ENCODE results near the gene RORB. TPM values are rescaled to one million over a fixed set of nuclear protein-coding genes. Genes with fewer than 3 reads are reported as not detected.
A peak's percentile ranks its signal among the peaks of the same experiment; 100 is the strongest.

RORB gene
- total RNA-seq: 1 to 10 TPM; 2.0 to 3.6 (median 3.0) TPM

- Histone ChIP-seq H3K27me3 (peaks cover 0 to 28% of the 10 kb centered on the region in 2 donors), H3K4me1 (peaks cover 0 to 42% (median 14%) of the 10 kb centered on the region in 4 donors), H3K36me3 (no peaks in the 10 kb centered on the region), H3K9me3 (no peaks in the 10 kb centered on the region), H3K4me3 (peak within 1 kb of the TSS; percentile 39 to 67 (median 52)), H3K27ac (peak within 1 kb of the TSS in 2 of 4 donors; percentile 74 to 77)
- no peak for TF ChIP-seq CTCF (IDR thresholded peaks at IDR 0.05)
- no peak for TF ChIP-seq POLR2A (IDR thresholded peaks at IDR 0.05)
- peak in 1 of 2 donors; percentile 98 for TF ChIP-seq EP300 (IDR thresholded peaks at IDR 0.05)
- DNase-seq (ENCODE audit: low spot score in 2 of 2): peak in 1 of 2 donors; percentile 18
- 1 to 2% methylated on average over 49 to 50 of the region's 50 CpGs for WGBS, 2 donors
These were observed at the start of gene RORB for GRCh38 chr9:74496819-74497747. Gene RORB (plus strand): TSS chr9:74497335. CDS start chr9:74497977, 642 bp downstream.

GRCh38 chr9:74447451-74448193 is 49.5 kb upstream of the RORB start:
- TF ChIP-seq POLR2A (IDR thresholded peaks at IDR 0.05) (no peak), CTCF (IDR thresholded peaks at IDR 0.05) (no peak)
- no peak overlapping the region for H3K27ac ChIP-seq
- no peak overlapping the region for H3K4me3 ChIP-seq
- WGBS, 2 donors: 78 to 84% methylated on average over 2 of the region's 2 CpGs
- H3K36me3 ChIP-seq: no peaks in the 10 kb centered on the region
- no peaks in the 10 kb centered on the region for H3K27me3 ChIP-seq
- no peak for DNase-seq (ENCODE audit: low spot score in 2 of 2)
- no peaks in the 10 kb centered on the region for H3K4me1 ChIP-seq
- H3K9me3 ChIP-seq: no peaks in the 10 kb centered on the region

GRCh38 chr9:74449060-74449459 is 48.1 kb upstream of the RORB start:
- no peaks in the 10 kb centered on the region for H3K36me3 ChIP-seq
- TF ChIP-seq POLR2A (IDR thresholded peaks at IDR 0.05): no peak
- TF ChIP-seq CTCF (IDR thresholded peaks at IDR 0.05): no peak
- no peak for TF ChIP-seq EP300 (IDR thresholded peaks at IDR 0.05)
- no peaks in the 10 kb centered on the region for H3K27me3 ChIP-seq
- no peak for DNase-seq (ENCODE audit: low spot score in 2 of 2)
- H3K27ac ChIP-seq: no peak overlapping the region
- 68 to 80% methylated on average over 2 of the region's 2 CpGs for WGBS, 2 donors
- no peak overlapping the region for H3K4me3 ChIP-seq
- H3K4me1 ChIP-seq: no peaks in the 10 kb centered on the region
- H3K9me3 ChIP-seq: no peaks in the 10 kb centered on the region

GRCh38 chr9:74458832-74459231 is 38.3 kb upstream of the RORB start:
- Histone ChIP-seq H3K9me3 (no peaks in the 10 kb centered on the region), H3K4me1 (no peaks in the 10 kb centered on the region), H3K36me3 (no peaks in the 10 kb centered on the region), H3K27ac (no peak overlapping the region), H3K4me3 (no peak overlapping the region), H3K27me3 (no peaks in the 10 kb centered on the region)
- WGBS, 2 donors: 58 to 62% methylated on average over 4 of the region's 4 CpGs
- no peak for TF ChIP-seq CTCF (IDR thresholded peaks at IDR 0.05)
- TF ChIP-seq EP300 (IDR thresholded peaks at IDR 0.05): no peak
- TF ChIP-seq POLR2A (IDR thresholded peaks at IDR 0.05): no peak
- no peak for DNase-seq (ENCODE audit: low spot score in 2 of 2)

- Histone ChIP-seq H3K36me3 (no peaks in the 10 kb centered on the region), H3K4me3 (no peak overlapping the region), H3K4me1 (no peaks in the 10 kb centered on the region), H3K27me3 (no peaks in the 10 kb centered on the region), H3K27ac (no peak overlapping the region), H3K9me3 (no peaks in the 10 kb centered on the region)
- no peak for DNase-seq (ENCODE audit: low spot score in 2 of 2)
- 75 to 81% methylated on average over 1 of the region's 1 CpG for WGBS, 2 donors
- TF ChIP-seq EP300 (IDR thresholded peaks at IDR 0.05) (no peak), CTCF (IDR thresholded peaks at IDR 0.05) (no peak), POLR2A (IDR thresholded peaks at IDR 0.05) (no peak)
These were observed 33.3 kb upstream of the RORB start for GRCh38 chr9:74463825-74464224.

Data from tibial nerve (tissue), 4 donors.